ACC112 (cell line): ENCODE measurements around the gene PTGES2.

Experiments
- H2AFZ ChIP-seq: fragments of 200-600 bp; sonication (generic); one replicate; pipeline ENCODE4 v1.6.0; 2017; ENCODE audit warnings: antibody characterized with exemption, low read length; ENCODE audit not compliant: unreplicated experiment
- H3K27ac ChIP-seq: fragments of 200-600 bp; sonication (generic); 2 replicates; pipeline ENCODE4 v1.5.1; 2014; ENCODE audit warnings: low read depth, mild to moderate bottlenecking, antibody characterized with exemption, low read length, moderate library complexity
- H3K27me3 ChIP-seq: fragments of 200-600 bp; sonication (generic); 2 replicates; pipeline ENCODE4 v1.6.1; 2014; ENCODE audit warnings: mild to moderate bottlenecking, antibody characterized with exemption, low read length, moderate library complexity, mixed read lengths; ENCODE audit not compliant: insufficient read depth
- H3K36me3 ChIP-seq: fragments of 200-600 bp; sonication (generic); 2 replicates; pipeline ENCODE4 v1.6.1; 2016; ENCODE audit warnings: mild to moderate bottlenecking, antibody characterized with exemption, low read length, moderate library complexity, mixed read lengths; ENCODE audit not compliant: insufficient read depth
- H3K4me1 ChIP-seq: fragments of 200-600 bp; sonication (generic); one replicate; pipeline ENCODE4 v1.6.1; 2016; ENCODE audit warnings: low read length, mixed read lengths; ENCODE audit not compliant: insufficient read depth, unreplicated experiment, control insufficient read depth
- H3K4me3 ChIP-seq: fragments of 200-600 bp; sonication (generic); 2 replicates; pipeline ENCODE4 v1.5.1; 2014; ENCODE audit warnings: mild to moderate bottlenecking, low read depth, low read length
- H3K79me2 ChIP-seq: fragments of 200-600 bp; sonication (generic); one replicate; pipeline ENCODE4 v1.6.0; 2016; ENCODE audit warnings: low read length; ENCODE audit not compliant: control insufficient read depth, unreplicated experiment, insufficient read depth

Gene PTGES2

GRCh38 chr9:128106940-128107467, 20.5 kb downstream of the PTGES2 start:
- Histone ChIP-seq H3K36me3 (peaks cover 18% of the 10 kb centered on the region; the same call in 1 of the 2 replicates), H3K79me2 (no peaks in the 10 kb centered on the region), H3K4me3 (no peak overlapping the region), H2AFZ (no peak overlapping the region), H3K27me3 (no peaks in the 10 kb centered on the region), H3K27ac (no peak overlapping the region), H3K4me1 (no peaks in the 10 kb centered on the region)

GRCh38 chr9:128106181-128106939, 21.2 kb downstream of the PTGES2 start:
- H3K36me3 ChIP-seq: peaks cover 18% of the 10 kb centered on the region; the same call in 1 of the 2 replicates
- H3K4me3 ChIP-seq: no peak overlapping the region
- H3K4me1 ChIP-seq: no peaks in the 10 kb centered on the region

GRCh38 chr9:128105538-128106175, 21.9 kb downstream of the PTGES2 start:
- no peak overlapping the region for H2AFZ ChIP-seq
- peaks cover 7% of the 10 kb centered on the region for H3K79me2 ChIP-seq
- no peak overlapping the region for H3K4me3 ChIP-seq
- H3K27ac ChIP-seq: no peak overlapping the region
- no peaks in the 10 kb centered on the region for H3K27me3 ChIP-seq
- H3K36me3 ChIP-seq: peaks cover 18% of the 10 kb centered on the region; the same call in 1 of the 2 replicates
- H3K4me1 ChIP-seq: peaks cover under 1% of the 10 kb centered on the region

More at GRCh38 chr9:128106181-128106939, 21.2 kb downstream of the PTGES2 start:
- Histone ChIP-seq H3K79me2 (peaks cover under 1% of the 10 kb centered on the region), H2AFZ (no peak overlapping the region), H3K27ac (no peak overlapping the region), H3K27me3 (no peaks in the 10 kb centered on the region)

- Histone ChIP-seq H3K4me3 (no peak overlapping the region), H3K27me3 (no peaks in the 10 kb centered on the region), H3K4me1 (peaks cover 15% of the 10 kb centered on the region), H2AFZ (no peak overlapping the region), H3K36me3 (peaks cover 18% of the 10 kb centered on the region; the same call in 1 of the 2 replicates), H3K27ac (no peak overlapping the region), H3K79me2 (peaks cover 22% of the 10 kb centered on the region)
Observed at GRCh38 chr9:128104171-128104618, 23.3 kb downstream of the PTGES2 start.

GRCh38 chr9:128103589-128103962, 24.0 kb downstream of the PTGES2 start:
- Histone ChIP-seq H3K27ac (no peak overlapping the region), H3K27me3 (no peaks in the 10 kb centered on the region), H3K79me2 (peaks cover 24% of the 10 kb centered on the region), H3K36me3 (peaks cover 18% of the 10 kb centered on the region; the same call in 1 of the 2 replicates), H3K4me1 (peaks cover 17% of the 10 kb centered on the region), H2AFZ (no peak overlapping the region), H3K4me3 (no peak overlapping the region)

GRCh38 chr9:128102861-128103588, 24.5 kb downstream of the PTGES2 start:
- Histone ChIP-seq H3K27ac (no peak overlapping the region), H3K36me3 (peaks cover 18% of the 10 kb centered on the region; the same call in 1 of the 2 replicates)

GRCh38 chr9:128102196-128102595, 25.3 kb downstream of the PTGES2 start:
- no peaks in the 10 kb centered on the region for H3K27me3 ChIP-seq
- H3K27ac ChIP-seq: no peak overlapping the region
- peaks cover 13% of the 10 kb centered on the region; the same call in 1 of the 2 replicates for H3K36me3 ChIP-seq
- H2AFZ ChIP-seq: no peak overlapping the region
- H3K4me3 ChIP-seq: no peak overlapping the region
- peaks cover 31% of the 10 kb centered on the region for H3K79me2 ChIP-seq
- peaks cover 24% of the 10 kb centered on the region for H3K4me1 ChIP-seq

More at GRCh38 chr9:128102861-128103588, 24.5 kb downstream of the PTGES2 start:
- H3K4me3 ChIP-seq: no peak overlapping the region
- H3K27me3 ChIP-seq: no peaks in the 10 kb centered on the region
- H3K4me1 ChIP-seq: peaks cover 17% of the 10 kb centered on the region
- H3K79me2 ChIP-seq: peaks cover 24% of the 10 kb centered on the region
- no peak overlapping the region for H2AFZ ChIP-seq

- Histone ChIP-seq H3K27ac (no peak overlapping the region), H3K4me1 (peaks cover 24% of the 10 kb centered on the region), H2AFZ (no peak overlapping the region), H3K36me3 (peaks cover 13% of the 10 kb centered on the region; the same call in 1 of the 2 replicates), H3K79me2 (peaks cover 35% of the 10 kb centered on the region), H3K27me3 (no peaks in the 10 kb centered on the region), H3K4me3 (no peak overlapping the region)
Observed at GRCh38 chr9:128101690-128102089, 25.8 kb downstream of the PTGES2 start.

GRCh38 chr9:128101231-128101661, 26.3 kb downstream of the PTGES2 start:
- Histone ChIP-seq H3K36me3 (peaks cover 13% of the 10 kb centered on the region; the same call in 1 of the 2 replicates), H3K79me2 (peaks cover 38% of the 10 kb centered on the region), H3K4me3 (no peak overlapping the region), H2AFZ (no peak overlapping the region), H3K27ac (no peak overlapping the region), H3K4me1 (peaks cover 24% of the 10 kb centered on the region), H3K27me3 (no peaks in the 10 kb centered on the region)

GRCh38 chr9:128100581-128100980, 26.9 kb downstream of the PTGES2 start:
- Histone ChIP-seq H3K36me3 (peaks cover 11% of the 10 kb centered on the region; the same call in 1 of the 2 replicates), H3K27me3 (no peaks in the 10 kb centered on the region), H3K4me1 (peaks cover 24% of the 10 kb centered on the region), H3K4me3 (no peak overlapping the region), H3K27ac (peak overlapping the region; percentile 95; the same call in 1 of the 2 replicates), H3K79me2 (peaks cover 38% of the 10 kb centered on the region), H2AFZ (no peak overlapping the region)
